Glomerular visceral epithelial cell (primary cell): Measurements from ENCODE around the gene CAVIN2.
"Not testable (repeated sequence)": the region's sequence is repeated elsewhere in the genome, so short reads cannot be mapped to it uniquely, and the experiment has no call there.

Source experiments
- DNase-seq: peaks from one replicate; pipeline ENCODE4 v3.0.0-alpha.2; 2016; ENCODE audit errors: extremely low spot score

Gene CAVIN2

GRCh38 chr2:191800874-191801273 is 46.0 kb downstream of the CAVIN2 start:
- DNase-seq: no peak

GRCh38 chr2:191799526-191799925 is 47.4 kb downstream of the CAVIN2 start:
- DNase-seq: no peak

GRCh38 chr2:191797942-191798876 is 48.7 kb downstream of the CAVIN2 start:
- DNase-seq: no peak

- no peak for DNase-seq
Observed at GRCh38 chr2:191797500-191797899, 49.4 kb downstream of the CAVIN2 start.

GRCh38 chr2:191795715-191796114 is 51.2 kb downstream of the CAVIN2 start:
- no peak for DNase-seq

- no peak for DNase-seq
Observed at GRCh38 chr2:191791953-191792560, 54.8 kb downstream of the CAVIN2 start.

GRCh38 chr2:191790737-191791136 is 56.2 kb downstream of the CAVIN2 start:
- no peak for DNase-seq

- DNase-seq: peak; percentile 22
Observed at GRCh38 chr2:191789796-191790195, 57.1 kb downstream of the CAVIN2 start.

- no peak for DNase-seq
Observed at GRCh38 chr2:191786694-191787093, 60.2 kb downstream of the CAVIN2 start.

GRCh38 chr2:191785651-191786050 is 61.2 kb downstream of the CAVIN2 start:
- DNase-seq: not testable (repeated sequence)
